22Rv1 (cell line): ENCODE measurements around the gene SLU7.

Source experiments
- ZFX ChIP-seq: fragments of 450-650 bp; IDR thresholded peaks from 2 replicates; pipeline ENCODE4 v1.6.1; 2017; ENCODE audit warnings: antibody characterized with exemption, borderline replicate concordance
- TF ChIP-seq, protein P1 (sequence below): fragments of 450-650 bp; IDR thresholded peaks from 2 replicates; pipeline ENCODE4 v1.5.1; 2017; ENCODE audit warnings: mild to moderate bottlenecking

DNA sequence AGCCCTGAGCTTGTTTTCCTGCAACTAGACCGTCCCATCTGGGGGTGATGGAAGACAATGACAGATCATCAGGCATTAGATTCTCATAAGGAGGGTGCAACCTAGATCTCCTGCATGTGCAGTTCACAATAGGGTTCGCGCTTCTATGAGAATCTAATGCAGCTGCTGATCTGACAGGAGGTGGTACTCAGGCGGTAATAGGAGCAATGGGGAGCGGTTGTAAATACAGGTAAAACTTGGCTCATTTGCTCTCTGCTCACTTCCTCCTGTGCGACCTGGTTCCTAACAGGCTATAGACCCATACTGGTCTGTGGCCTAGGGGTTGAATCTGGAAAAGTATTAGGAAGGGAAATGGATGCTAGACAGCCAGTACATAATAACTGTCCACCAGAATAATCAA, 42.5 kb upstream of the SLU7 start:
- TF ChIP-seq, protein P1, sequence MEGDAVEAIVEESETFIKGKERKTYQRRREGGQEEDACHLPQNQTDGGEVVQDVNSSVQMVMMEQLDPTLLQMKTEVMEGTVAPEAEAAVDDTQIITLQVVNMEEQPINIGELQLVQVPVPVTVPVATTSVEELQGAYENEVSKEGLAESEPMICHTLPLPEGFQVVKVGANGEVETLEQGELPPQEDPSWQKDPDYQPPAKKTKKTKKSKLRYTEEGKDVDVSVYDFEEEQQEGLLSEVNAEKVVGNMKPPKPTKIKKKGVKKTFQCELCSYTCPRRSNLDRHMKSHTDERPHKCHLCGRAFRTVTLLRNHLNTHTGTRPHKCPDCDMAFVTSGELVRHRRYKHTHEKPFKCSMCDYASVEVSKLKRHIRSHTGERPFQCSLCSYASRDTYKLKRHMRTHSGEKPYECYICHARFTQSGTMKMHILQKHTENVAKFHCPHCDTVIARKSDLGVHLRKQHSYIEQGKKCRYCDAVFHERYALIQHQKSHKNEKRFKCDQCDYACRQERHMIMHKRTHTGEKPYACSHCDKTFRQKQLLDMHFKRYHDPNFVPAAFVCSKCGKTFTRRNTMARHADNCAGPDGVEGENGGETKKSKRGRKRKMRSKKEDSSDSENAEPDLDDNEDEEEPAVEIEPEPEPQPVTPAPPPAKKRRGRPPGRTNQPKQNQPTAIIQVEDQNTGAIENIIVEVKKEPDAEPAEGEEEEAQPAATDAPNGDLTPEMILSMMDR: no peak
- TF ChIP-seq ZFX: no peak
